Glutamatergic neuron (in vitro differentiated cells): ENCODE data around the gene XKR3. TPM values are rescaled to one million over a fixed set of nuclear protein-coding genes. Genes with fewer than 3 reads are reported as not detected.
"Not testable (repeated sequence)": the region's sequence is repeated elsewhere in the genome, so short reads cannot be mapped to it uniquely, and the experiment has no call there.

Source experiments
- DNase-seq: peaks from one replicate; pipeline ENCODE4 v3.0.0; 2022
- H3K27ac Mint-ChIP-seq: one replicate; pipeline ENCODE4 v1.8.0; 2020; ENCODE audit warnings: mild to moderate bottlenecking, mixed read lengths, inconsistent platforms; ENCODE audit not compliant: unreplicated experiment
- H3K27me3 Mint-ChIP-seq: one replicate; pipeline ENCODE4 v1.8.0; 2020; ENCODE audit warnings: mild to moderate bottlenecking, moderate library complexity, mixed read lengths, inconsistent platforms; ENCODE audit not compliant: unreplicated experiment
- H3K36me3 Mint-ChIP-seq: one replicate; pipeline ENCODE4 v1.8.0; 2020; ENCODE audit warnings: mild to moderate bottlenecking, mixed read lengths, inconsistent platforms; ENCODE audit not compliant: unreplicated experiment
- H3K4me1 Mint-ChIP-seq: one replicate; pipeline ENCODE4 v1.8.0; 2020; ENCODE audit warnings: mild to moderate bottlenecking, low read depth, mixed read lengths, inconsistent platforms; ENCODE audit not compliant: unreplicated experiment
- H3K4me3 Mint-ChIP-seq: one replicate; pipeline ENCODE4 v1.8.0; 2020; ENCODE audit warnings: mild to moderate bottlenecking, mixed read lengths, inconsistent platforms; ENCODE audit not compliant: unreplicated experiment
- H3K9me3 Mint-ChIP-seq: one replicate; pipeline ENCODE4 v1.8.0; 2020; ENCODE audit warnings: mild to moderate bottlenecking, moderate library complexity, mixed read lengths, inconsistent platforms; ENCODE audit not compliant: unreplicated experiment
- total RNA-seq: library from RNA; stranded (reverse); fragmentation: NEBNext Ultra II Directional; extraction: Animal tissue kit (Norgen Biotek cat#: 25700); gene quantifications from one replicate; pipeline ENCODE4 v1.2.1, GENCODE V29; 2021; ENCODE audit not compliant: unreplicated experiment
- TF ChIP-seq, protein P1 (sequence below): fragments of 200-600 bp; sonication (generic); IDR thresholded peaks from one replicate; pipeline ENCODE4 v1.5.0; 2021; ENCODE audit not compliant: partially characterized antibody, unreplicated experiment

The XKR3 gene
- total RNA-seq, 1 donor from 2014 or later: not detected

GRCh38 chr22:16801088-16801487 lies 24.1 kb downstream of the XKR3 start:
- Mint-ChIP-seq H3K27ac (no peak overlapping the region), H3K9me3 (no peaks in the 10 kb centered on the region), H3K4me1 (no peaks in the 10 kb centered on the region), H3K36me3 (no peaks in the 10 kb centered on the region), H3K4me3 (no peak overlapping the region), H3K27me3 (no peaks in the 10 kb centered on the region)
- DNase-seq: no peak
- TF ChIP-seq, protein P1, sequence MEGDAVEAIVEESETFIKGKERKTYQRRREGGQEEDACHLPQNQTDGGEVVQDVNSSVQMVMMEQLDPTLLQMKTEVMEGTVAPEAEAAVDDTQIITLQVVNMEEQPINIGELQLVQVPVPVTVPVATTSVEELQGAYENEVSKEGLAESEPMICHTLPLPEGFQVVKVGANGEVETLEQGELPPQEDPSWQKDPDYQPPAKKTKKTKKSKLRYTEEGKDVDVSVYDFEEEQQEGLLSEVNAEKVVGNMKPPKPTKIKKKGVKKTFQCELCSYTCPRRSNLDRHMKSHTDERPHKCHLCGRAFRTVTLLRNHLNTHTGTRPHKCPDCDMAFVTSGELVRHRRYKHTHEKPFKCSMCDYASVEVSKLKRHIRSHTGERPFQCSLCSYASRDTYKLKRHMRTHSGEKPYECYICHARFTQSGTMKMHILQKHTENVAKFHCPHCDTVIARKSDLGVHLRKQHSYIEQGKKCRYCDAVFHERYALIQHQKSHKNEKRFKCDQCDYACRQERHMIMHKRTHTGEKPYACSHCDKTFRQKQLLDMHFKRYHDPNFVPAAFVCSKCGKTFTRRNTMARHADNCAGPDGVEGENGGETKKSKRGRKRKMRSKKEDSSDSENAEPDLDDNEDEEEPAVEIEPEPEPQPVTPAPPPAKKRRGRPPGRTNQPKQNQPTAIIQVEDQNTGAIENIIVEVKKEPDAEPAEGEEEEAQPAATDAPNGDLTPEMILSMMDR: no peak

DNA sequence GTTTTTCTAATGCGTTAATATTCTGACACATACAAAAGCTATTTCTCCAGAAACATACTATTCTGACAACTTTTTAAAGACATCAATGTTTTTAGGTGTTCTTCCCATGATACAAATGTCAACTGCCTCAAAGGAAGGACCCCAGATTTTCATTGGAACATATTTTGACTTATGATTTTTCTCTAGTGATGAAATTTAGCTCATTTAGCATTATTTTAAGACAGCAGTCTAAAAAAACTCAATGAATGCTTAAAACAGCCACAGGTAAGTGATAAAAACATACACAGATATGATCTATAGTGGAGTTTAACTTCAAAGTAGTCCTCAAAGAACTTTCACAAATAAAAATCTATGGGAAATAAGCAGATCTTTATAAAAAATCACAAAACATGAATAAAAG lies 24.9 kb downstream of the XKR3 start:
- Mint-ChIP-seq H3K9me3 (no peaks in the 10 kb centered on the region), H3K4me1 (no peaks in the 10 kb centered on the region), H3K36me3 (no peaks in the 10 kb centered on the region), H3K27me3 (no peaks in the 10 kb centered on the region), H3K4me3 (no peak overlapping the region), H3K27ac (no peak overlapping the region)
- DNase-seq: no peak
- TF ChIP-seq, protein P1: no peak

GRCh38 chr22:16795504-16795903 lies 29.7 kb downstream of the XKR3 start:
- not testable (repeated sequence) for H3K36me3 Mint-ChIP-seq, DNase-seq, H3K9me3 Mint-ChIP-seq, H3K4me1 Mint-ChIP-seq, H3K4me3 Mint-ChIP-seq, H3K27ac Mint-ChIP-seq, H3K27me3 Mint-ChIP-seq

GRCh38 chr22:16793831-16794230 lies 31.4 kb downstream of the XKR3 start:
- Mint-ChIP-seq H3K27ac (no peak overlapping the region), H3K9me3 (no peaks in the 10 kb centered on the region), H3K4me3 (no peak overlapping the region), H3K27me3 (no peaks in the 10 kb centered on the region), H3K4me1 (peaks cover 4% of the 10 kb centered on the region), H3K36me3 (no peaks in the 10 kb centered on the region)
- TF ChIP-seq, protein P1: no peak
- no peak for DNase-seq

GRCh38 chr22:16789860-16790493 lies 35.2 kb downstream of the XKR3 start:
- no peaks in the 10 kb centered on the region for H3K9me3 Mint-ChIP-seq
- no peak overlapping the region for H3K27ac Mint-ChIP-seq
- H3K27me3 Mint-ChIP-seq: no peaks in the 10 kb centered on the region
- no peak overlapping the region for H3K4me3 Mint-ChIP-seq
- H3K4me1 Mint-ChIP-seq: peaks cover 4% of the 10 kb centered on the region
- no peak for DNase-seq
- H3K36me3 Mint-ChIP-seq: no peaks in the 10 kb centered on the region
- TF ChIP-seq, protein P1: no peak

DNA sequence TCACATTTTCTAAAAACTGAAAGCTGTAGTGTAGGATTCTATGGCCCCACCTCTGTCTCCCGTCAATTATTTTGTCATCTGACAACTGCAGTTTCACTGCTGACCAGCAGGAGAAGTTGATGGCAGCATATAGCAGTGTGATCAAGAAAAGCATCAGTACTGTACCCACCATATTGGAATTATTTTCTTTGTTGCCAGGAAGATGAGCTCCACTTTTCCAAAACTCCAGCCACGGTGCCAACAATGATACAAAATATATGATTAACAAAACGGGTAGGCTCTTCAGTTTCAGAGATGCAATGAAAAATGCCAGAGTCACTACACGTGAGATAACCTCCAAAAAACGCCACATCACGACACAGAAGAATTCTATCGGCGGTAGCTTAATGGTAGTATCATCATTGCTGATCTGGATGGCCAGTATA lies 41.3 kb downstream of the XKR3 start:
- Mint-ChIP-seq H3K4me3 (no peak overlapping the region), H3K27me3 (no peaks in the 10 kb centered on the region), H3K4me1 (no peaks in the 10 kb centered on the region), H3K27ac (no peak overlapping the region), H3K36me3 (no peaks in the 10 kb centered on the region), H3K9me3 (no peaks in the 10 kb centered on the region)
- TF ChIP-seq, protein P1: peak; percentile 84
- DNase-seq: peak; percentile 30
